ENCODE results near the gene HSD17B2. TPM values are rescaled to one million over a fixed set of nuclear protein-coding genes. Genes with fewer than 3 reads are reported as not detected.

The HSD17B2 gene
- total and polyA plus RNA-seq, 8 donors: 0.11 to 0.86 (median 0.37) TPM

DNA sequence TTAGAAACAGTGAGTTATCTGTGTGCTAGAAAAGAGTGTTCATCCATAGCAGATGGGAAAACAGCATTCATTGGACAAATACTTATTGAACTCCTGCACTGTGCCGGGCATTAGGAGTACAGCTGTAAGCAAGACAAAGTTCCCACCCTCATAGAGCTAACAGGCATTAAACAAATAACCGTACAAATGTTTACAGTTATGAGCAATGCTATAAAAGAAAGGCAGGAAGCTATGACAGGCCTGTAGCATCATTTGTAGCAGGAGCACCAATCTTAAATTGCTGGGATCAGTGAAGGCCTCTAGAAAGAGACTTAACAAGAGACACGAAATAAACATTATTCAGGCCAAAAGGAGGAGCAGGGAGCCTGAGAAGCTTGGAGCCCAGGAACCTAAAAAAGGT lies 39.4 kb upstream of the HSD17B2 start:
- intact Hi-C loops (cut with DNase I): no loop called here
- Histone ChIP-seq H3K36me3 (peaks cover 0 to 15% of the 10 kb centered on the region in 2 donors), H3K27me3 (no peaks in the 10 kb centered on the region), H3K4me3 (no peak overlapping the region), H3K27ac (no peak overlapping the region), H3K4me1 (peaks cover 0 to 12% of the 10 kb centered on the region in 2 donors), H3K9me3 (no peaks in the 10 kb centered on the region)
- TF ChIP-seq, protein P1, sequence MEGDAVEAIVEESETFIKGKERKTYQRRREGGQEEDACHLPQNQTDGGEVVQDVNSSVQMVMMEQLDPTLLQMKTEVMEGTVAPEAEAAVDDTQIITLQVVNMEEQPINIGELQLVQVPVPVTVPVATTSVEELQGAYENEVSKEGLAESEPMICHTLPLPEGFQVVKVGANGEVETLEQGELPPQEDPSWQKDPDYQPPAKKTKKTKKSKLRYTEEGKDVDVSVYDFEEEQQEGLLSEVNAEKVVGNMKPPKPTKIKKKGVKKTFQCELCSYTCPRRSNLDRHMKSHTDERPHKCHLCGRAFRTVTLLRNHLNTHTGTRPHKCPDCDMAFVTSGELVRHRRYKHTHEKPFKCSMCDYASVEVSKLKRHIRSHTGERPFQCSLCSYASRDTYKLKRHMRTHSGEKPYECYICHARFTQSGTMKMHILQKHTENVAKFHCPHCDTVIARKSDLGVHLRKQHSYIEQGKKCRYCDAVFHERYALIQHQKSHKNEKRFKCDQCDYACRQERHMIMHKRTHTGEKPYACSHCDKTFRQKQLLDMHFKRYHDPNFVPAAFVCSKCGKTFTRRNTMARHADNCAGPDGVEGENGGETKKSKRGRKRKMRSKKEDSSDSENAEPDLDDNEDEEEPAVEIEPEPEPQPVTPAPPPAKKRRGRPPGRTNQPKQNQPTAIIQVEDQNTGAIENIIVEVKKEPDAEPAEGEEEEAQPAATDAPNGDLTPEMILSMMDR (IDR thresholded peaks at IDR 0.05): no peak
- DNase-seq: no peak
- ATAC-seq: no peak

DNA sequence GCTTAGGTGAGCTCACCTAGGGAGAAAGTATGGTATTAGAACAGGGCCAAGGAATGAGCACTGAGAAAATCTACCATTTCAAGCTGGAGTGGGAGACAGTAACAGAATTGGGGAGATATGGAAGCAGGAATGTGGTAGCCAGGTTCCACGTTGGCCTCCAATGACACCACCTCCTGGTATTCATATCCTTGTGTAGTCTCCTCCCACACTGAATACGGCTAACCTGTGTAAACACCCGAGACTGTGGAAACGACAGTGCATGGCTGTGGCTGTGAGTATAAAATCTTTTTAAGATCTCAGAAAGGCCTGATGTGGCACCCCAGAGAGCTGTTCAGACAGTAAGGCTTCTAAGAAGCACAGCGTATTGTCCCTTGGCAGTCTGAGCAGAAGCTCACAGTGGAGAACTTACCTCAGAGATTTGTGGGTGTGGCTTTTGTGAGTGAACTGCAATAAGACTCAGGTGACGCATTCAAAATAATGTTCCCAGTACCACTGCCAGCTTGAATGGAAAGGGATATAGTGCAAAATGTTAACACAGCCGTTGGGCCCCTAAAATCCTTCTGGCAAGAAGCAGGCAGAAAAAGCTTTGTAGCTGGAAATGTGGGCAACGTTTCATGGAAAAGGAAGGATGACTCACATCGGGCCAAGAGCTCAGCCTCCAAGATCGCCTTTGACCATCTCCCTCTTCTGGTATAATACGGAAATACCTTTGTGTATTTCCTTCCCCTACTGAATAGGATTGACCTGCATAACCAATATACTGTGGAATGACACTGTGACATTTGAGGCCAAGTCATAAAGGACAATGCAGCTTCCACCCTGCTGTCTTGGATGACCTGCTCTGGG lies 38.2 kb upstream of the HSD17B2 start:
- ATAC-seq (peak; percentile 53), DNase-seq (no peak)
- H3K9me3 ChIP-seq: no peaks in the 10 kb centered on the region
- peaks cover 0 to 15% of the 10 kb centered on the region in 2 donors for H3K36me3 ChIP-seq
- H3K27ac ChIP-seq: no peak overlapping the region
- H3K4me3 ChIP-seq: no peak overlapping the region
- H3K27me3 ChIP-seq: no peaks in the 10 kb centered on the region
- H3K4me1 ChIP-seq: peaks cover 0 to 12% of the 10 kb centered on the region in 2 donors
- intact Hi-C loops (cut with DNase I): no loop called here
- TF ChIP-seq, protein P1 (IDR thresholded peaks at IDR 0.05): no peak

DNA sequence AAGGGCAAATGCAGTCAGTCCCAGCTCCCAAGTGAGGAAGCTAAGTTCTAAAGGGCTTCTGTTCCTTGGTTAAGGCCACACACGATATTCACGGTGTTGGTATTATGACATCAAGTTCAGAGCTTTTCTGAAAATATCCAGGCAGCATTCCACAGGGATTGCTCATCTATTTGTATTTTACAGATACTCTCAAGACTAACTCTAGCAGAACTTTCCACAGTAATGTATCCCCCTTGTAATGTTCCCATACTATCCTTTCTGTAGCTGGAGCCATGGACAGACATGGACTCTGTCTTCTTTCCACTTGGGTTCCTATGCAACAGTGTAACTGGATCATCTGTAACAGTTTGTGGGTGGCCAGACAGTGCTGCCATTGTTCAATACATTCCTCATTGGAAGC lies 37.3 kb upstream of the HSD17B2 start:
- Histone ChIP-seq H3K4me1 (peaks cover 0 to 12% of the 10 kb centered on the region in 2 donors), H3K27ac (no peak overlapping the region), H3K27me3 (no peaks in the 10 kb centered on the region), H3K4me3 (no peak overlapping the region), H3K9me3 (no peaks in the 10 kb centered on the region), H3K36me3 (peaks cover 0 to 15% of the 10 kb centered on the region in 2 donors)
- DNase-seq (no peak), ATAC-seq (peak; percentile 87)
- TF ChIP-seq, protein P1 (IDR thresholded peaks at IDR 0.05): no peak
- intact Hi-C loops (cut with DNase I): no loop called here

DNA sequence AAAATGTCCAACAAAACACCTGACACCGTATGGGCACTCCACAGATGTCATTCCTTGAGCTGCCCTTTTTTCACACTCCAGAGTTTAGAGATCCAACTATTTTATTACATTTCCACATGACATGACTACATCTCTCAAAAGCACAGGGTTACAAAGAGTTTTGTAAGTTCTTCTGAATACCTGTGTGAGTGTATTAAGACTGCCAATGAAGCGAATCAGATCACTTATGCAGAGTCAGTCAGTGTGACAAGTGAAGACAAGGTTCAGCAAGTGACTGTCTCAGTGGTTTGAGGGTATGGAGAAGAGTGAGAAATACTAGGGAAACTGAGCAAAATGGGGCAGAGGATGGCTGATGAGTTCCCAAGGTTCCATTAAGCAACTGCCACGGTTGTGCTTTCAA lies 32.2 kb upstream of the HSD17B2 start:
- Histone ChIP-seq H3K4me3 (no peak overlapping the region), H3K27ac (no peak overlapping the region), H3K9me3 (no peaks in the 10 kb centered on the region), H3K4me1 (peaks cover 0 to 1% of the 10 kb centered on the region in 2 donors), H3K36me3 (peaks cover 0 to 15% of the 10 kb centered on the region in 2 donors), H3K27me3 (no peaks in the 10 kb centered on the region)
- TF ChIP-seq, protein P1 (IDR thresholded peaks at IDR 0.05): no peak
- no peak for DNase-seq
- no peak for ATAC-seq
- intact Hi-C loops (cut with DNase I): no loop called here

DNA sequence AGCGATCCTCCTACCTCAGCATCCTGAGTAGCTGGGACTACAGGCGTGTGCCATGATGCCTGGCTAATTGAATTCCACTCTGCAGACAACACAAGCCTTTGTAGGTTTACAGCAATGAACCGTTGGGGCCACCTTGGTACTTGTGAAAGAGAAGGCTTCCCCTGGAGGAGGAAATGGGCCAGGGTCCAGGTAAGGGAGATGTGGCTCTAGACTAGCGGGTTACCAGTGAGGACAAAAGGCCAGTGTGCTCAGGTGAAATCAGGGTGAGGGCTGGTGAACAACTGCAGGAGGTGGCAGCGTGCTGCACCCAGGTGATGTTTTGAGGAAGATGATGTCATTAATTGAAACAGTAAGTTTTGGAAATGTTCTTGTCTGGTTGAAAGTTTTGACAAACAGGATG lies 30.5 kb upstream of the HSD17B2 start:
- intact Hi-C loops (cut with DNase I): no loop called here

More for the DNA sequence above, 30.5 kb upstream of the HSD17B2 start:
- TF ChIP-seq, protein P1 (IDR thresholded peaks at IDR 0.05): no peak
- ATAC-seq (no peak), DNase-seq (no peak)
- Histone ChIP-seq H3K27ac (no peak overlapping the region), H3K9me3 (peaks cover 0 to 10% of the 10 kb centered on the region in 2 donors), H3K4me3 (no peak overlapping the region), H3K27me3 (no peaks in the 10 kb centered on the region), H3K4me1 (no peaks in the 10 kb centered on the region), H3K36me3 (peaks cover 0 to 7% of the 10 kb centered on the region in 2 donors)

All from left lung (tissue), 10 donors.